Tibial artery (tissue), 4 donors: Measurements from ENCODE around the gene ASB1.

Experiments used
- DNase-seq, 2 donors: peaks; one replicate each; pipeline ENCODE4 v3.0.0-alpha.2; 2019
- H3K27ac ChIP-seq, 2 donors: fragments of 200-600 bp; sonication (generic) in 1 of 2; 1 replicate in 1 of 2; 2 replicates in 1 of 2; pipeline ENCODE4 v1.5.1; 2018 to 2019; ENCODE audit warnings: mild to moderate bottlenecking in 1 of 2
- H3K27me3 ChIP-seq, 2 donors: fragments of 200-600 bp; sonication (generic) in 1 of 2; one replicate each; pipeline versions ENCODE4 v1.5.1 to v1.6.0; 2016 to 2019
- H3K36me3 ChIP-seq, 3 donors: fragments of 200-600 bp; sonication (generic) in 2 of 3; one replicate each; pipeline ENCODE4 v1.5.1; 2016 to 2019; ENCODE audit warnings: mild to moderate bottlenecking in 2 of 3
- H3K4me1 ChIP-seq, 4 donors: fragments of 200-600 bp; sonication (generic) in 2 of 4; 1 replicate in 3 of 4; 2 replicates in 1 of 4; pipeline ENCODE4 v1.5.1; 2016 to 2019
- H3K4me3 ChIP-seq, 2 donors: fragments of 200-600 bp; sonication (generic) in 1 of 2; 1 replicate in 1 of 2; 2 replicates in 1 of 2; pipeline ENCODE4 v1.5.1; 2018 to 2019; ENCODE audit warnings: mild to moderate bottlenecking in 2 of 2
- H3K9me3 ChIP-seq, 3 donors: fragments of 200-600 bp; sonication (generic) in 1 of 3; one replicate each; pipeline ENCODE4 v1.5.1; 2016 to 2019
- CTCF ChIP-seq, 2 experiments: fragments of 200-600 bp in 1 of 2; fragments of 450-650 bp in 1 of 2; IDR thresholded peaks; one replicate each; pipeline ENCODE4 v1.5.1; 2017 to 2019; ENCODE audit warnings: antibody characterized with exemption in 2 of 2, mild to moderate bottlenecking in 1 of 2, moderate library complexity in 1 of 2
- intact Hi-C: fragments of 100-400 bp; cut with DNase I; formaldehyde crosslinking; loops from one replicate; pipeline ENCODE4 v1.15.0; 2023; ENCODE audit warnings: low total_unique reads

The ASB1 gene

GRCh38 chr2:238380785-238381184 lies 45.9 kb upstream of the ASB1 start:
- no peaks in the 10 kb centered on the region for H3K27me3 ChIP-seq
- no peak overlapping the region for H3K4me3 ChIP-seq
- H3K4me1 ChIP-seq, result peaks cover 0 to 35% (median 26%) of the 10 kb centered on the region in 4 donors
- no peak for TF ChIP-seq CTCF (IDR thresholded peaks at IDR 0.05)
- H3K36me3 ChIP-seq, result peaks cover 0 to 11% (median 3%) of the 10 kb centered on the region in 3 donors
- intact Hi-C loops, result loop anchor here (5.0 kb wide), 1 partner anchor 77 kb away; no protein-coding TSS in a partner anchor
- no peaks in the 10 kb centered on the region for H3K9me3 ChIP-seq
- H3K27ac ChIP-seq, result no peak overlapping the region
- DNase-seq, result no peak

DNA sequence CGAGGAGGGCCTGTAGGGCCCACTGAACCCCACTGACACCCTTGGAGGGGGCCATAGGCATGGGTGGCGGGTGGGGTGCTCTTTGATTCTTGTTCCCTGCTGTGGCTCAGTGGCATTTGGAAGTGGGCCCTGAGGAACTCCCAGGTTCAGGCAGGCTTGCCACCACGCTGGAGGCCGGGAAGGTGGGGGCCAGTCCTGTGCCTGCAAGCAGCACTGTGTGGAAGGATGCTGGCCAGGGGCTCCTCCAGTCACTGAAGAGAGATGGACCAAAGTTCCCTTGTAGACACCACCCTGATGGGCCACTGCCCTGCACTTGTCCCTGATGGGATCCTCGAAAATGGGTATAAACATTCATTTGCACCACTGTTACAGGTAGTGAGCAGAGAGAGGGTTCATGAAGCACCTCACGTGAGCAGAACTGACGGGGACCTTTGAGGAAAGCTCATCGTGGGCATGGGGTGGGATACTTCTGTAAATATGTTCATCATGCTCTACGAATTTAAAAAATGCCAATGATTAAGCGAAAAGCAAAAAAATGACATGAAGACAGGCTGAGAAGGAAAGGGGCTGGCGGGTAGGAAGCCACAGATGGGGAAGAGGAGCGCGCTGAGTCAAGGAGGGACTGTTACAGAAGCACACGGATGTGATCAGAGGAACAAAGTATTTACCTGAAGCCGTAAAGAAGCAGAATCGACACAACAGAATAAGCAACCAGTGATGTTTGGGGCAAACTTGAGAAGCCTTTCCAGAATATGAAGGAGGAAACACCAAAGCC lies 45.2 kb upstream of the ASB1 start:
- intact Hi-C loops, result loop anchor here (5.0 kb wide), 1 partner anchor 76 kb away; no protein-coding TSS in a partner anchor
- Histone ChIP-seq H3K9me3 (no peaks in the 10 kb centered on the region), H3K27ac (no peak overlapping the region), H3K36me3 (peaks cover 0 to 11% (median 3%) of the 10 kb centered on the region in 3 donors), H3K4me1 (peaks cover 0 to 35% (median 26%) of the 10 kb centered on the region in 4 donors), H3K27me3 (no peaks in the 10 kb centered on the region), H3K4me3 (no peak overlapping the region)
- DNase-seq, result no peak
- TF ChIP-seq CTCF (IDR thresholded peaks at IDR 0.05), result no peak

GRCh38 chr2:238382381-238382781 lies 44.3 kb upstream of the ASB1 start:
- no peak for TF ChIP-seq CTCF (IDR thresholded peaks at IDR 0.05)
- Histone ChIP-seq H3K4me1 (peaks cover 0 to 35% (median 26%) of the 10 kb centered on the region in 4 donors), H3K4me3 (no peak overlapping the region), H3K27ac (no peak overlapping the region), H3K36me3 (peaks cover 0 to 11% (median 3%) of the 10 kb centered on the region in 3 donors), H3K9me3 (no peaks in the 10 kb centered on the region), H3K27me3 (no peaks in the 10 kb centered on the region)
- intact Hi-C loops, result loop anchor here (5.0 kb wide), 1 partner anchor 75 kb away; no protein-coding TSS in a partner anchor
- no peak for DNase-seq

GRCh38 chr2:238383135-238383534 lies 43.6 kb upstream of the ASB1 start:
- no peak for DNase-seq
- no peak for TF ChIP-seq CTCF (IDR thresholded peaks at IDR 0.05)
- Histone ChIP-seq H3K27me3 (no peaks in the 10 kb centered on the region), H3K36me3 (peaks cover 0 to 11% (median 3%) of the 10 kb centered on the region in 3 donors), H3K4me3 (no peak overlapping the region), H3K4me1 (peaks cover 0 to 32% (median 26%) of the 10 kb centered on the region in 4 donors), H3K9me3 (no peaks in the 10 kb centered on the region), H3K27ac (no peak overlapping the region)
- intact Hi-C loops, result loop anchor here (5.0 kb wide), 1 partner anchor 74 kb away; no protein-coding TSS in a partner anchor

GRCh38 chr2:238383743-238384380 lies 42.9 kb upstream of the ASB1 start:
- peaks cover 0 to 25% (median 22%) of the 10 kb centered on the region in 4 donors for H3K4me1 ChIP-seq
- DNase-seq, result no peak
- H3K27me3 ChIP-seq, result no peaks in the 10 kb centered on the region
- H3K9me3 ChIP-seq, result no peaks in the 10 kb centered on the region
- intact Hi-C loops, result loop anchor here (5.0 kb wide), 1 partner anchor 73 kb away; no protein-coding TSS in a partner anchor
- H3K36me3 ChIP-seq, result peaks cover 0 to 11% (median 3%) of the 10 kb centered on the region in 3 donors
- H3K27ac ChIP-seq, result no peak overlapping the region
- TF ChIP-seq CTCF (IDR thresholded peaks at IDR 0.05), result no peak
- H3K4me3 ChIP-seq, result no peak overlapping the region
